Measurements from ENCODE around the gene PTBP3. TPM values are rescaled to one million over a fixed set of nuclear protein-coding genes. Genes with fewer than 3 reads are reported as not detected.
A peak's percentile ranks its signal among the peaks of the same experiment; 100 is the strongest.

The PTBP3 gene
- total and polyA plus RNA-seq, 2 of the 13 experiments (the other 11 are each of a cell fraction or from before 2014, with no cell fraction given), result 52.8 to 61.1 TPM

DNA sequence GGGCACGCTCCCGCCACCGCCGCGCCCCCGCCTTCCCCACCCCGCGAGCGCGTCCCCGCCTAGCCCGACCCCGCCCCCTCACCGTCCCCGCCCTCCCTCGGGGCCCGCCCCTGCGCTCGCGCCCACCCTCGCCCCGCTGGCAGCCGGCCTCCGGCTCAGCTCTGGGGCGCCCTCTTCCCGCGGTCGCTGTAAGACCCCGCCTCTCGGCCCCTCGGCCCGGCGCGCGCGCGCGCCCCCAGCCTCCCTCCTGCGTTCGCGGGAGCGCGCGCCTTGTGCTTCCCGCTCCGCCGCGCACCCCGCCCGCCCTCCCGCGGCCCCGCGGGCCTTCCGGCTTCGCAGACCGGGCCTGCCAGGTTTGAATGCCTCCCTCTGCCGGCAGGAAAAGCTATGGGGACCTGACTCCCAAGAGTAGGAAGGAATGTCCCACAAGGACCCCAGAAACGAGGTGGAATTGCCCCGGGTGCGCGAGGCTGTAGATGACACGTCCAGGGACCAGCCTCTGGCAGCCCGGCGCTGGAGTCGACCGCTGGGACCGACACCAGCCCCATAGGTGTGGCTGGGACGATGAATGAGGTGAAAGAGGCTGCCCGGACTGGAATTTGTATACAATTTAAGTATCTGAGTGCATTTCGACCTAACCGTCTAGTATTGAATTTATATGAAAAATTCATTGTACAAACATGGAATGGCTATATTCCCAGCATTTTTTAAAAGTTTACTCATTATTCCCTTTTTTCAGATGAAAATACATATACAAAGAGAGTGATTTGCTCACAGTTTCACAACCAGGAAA is 416 bp upstream of the PTBP3 start (continued):
- TF ChIP-seq SMC3 (IDR thresholded peaks at IDR 0.05; ENCODE audit: low read length) (peak; percentile 37; the same call in 1 of the 2 replicates), ZNF354B (CRISPR knock-in tag; IDR thresholded peaks at IDR 0.05) (no peak), ADNP (CRISPR knock-in tag; IDR thresholded peaks at IDR 0.05) (no peak), LCORL (IDR thresholded peaks at IDR 0.05) (no peak), LCORL (CRISPR knock-in tag; IDR thresholded peaks at IDR 0.05) (no peak), ARID3A (IDR thresholded peaks at IDR 0.05; ENCODE audit: low read depth, low read length) (peak; percentile 12; the same call in 1 of the 2 replicates), ZSCAN25 (CRISPR knock-in tag; IDR thresholded peaks at IDR 0.05) (no peak), ZSCAN29 (CRISPR knock-in tag; conservative IDR thresholded peaks at IDR 0.05) (no peak), CCDC6 (CRISPR knock-in tag; IDR thresholded peaks at IDR 0.05) (no peak), TARDBP (CRISPR knock-in tag; IDR thresholded peaks at IDR 0.05) (no peak), ZNF672 (CRISPR knock-in tag; IDR thresholded peaks at IDR 0.05) (no peak), PLSCR1 (CRISPR knock-in tag; IDR thresholded peaks at IDR 0.05; ENCODE audit: borderline replicate concordance) (no peak), SMAD1 (CRISPR knock-in tag; IDR thresholded peaks at IDR 0.05; ENCODE audit: borderline replicate concordance, low read depth) (no peak), LRRFIP1 (CRISPR knock-in tag; conservative IDR thresholded peaks at IDR 0.05) (no peak), ZBTB8A (CRISPR knock-in tag; IDR thresholded peaks at IDR 0.05; ENCODE audit: borderline replicate concordance, low read depth) (no peak), MXI1 (IDR thresholded peaks at IDR 0.05; ENCODE audit: borderline replicate concordance, low read depth, low read length) (peak; percentile 20; the same call in 1 of the 3 replicates)
- TF ChIP-seq, protein P1, sequence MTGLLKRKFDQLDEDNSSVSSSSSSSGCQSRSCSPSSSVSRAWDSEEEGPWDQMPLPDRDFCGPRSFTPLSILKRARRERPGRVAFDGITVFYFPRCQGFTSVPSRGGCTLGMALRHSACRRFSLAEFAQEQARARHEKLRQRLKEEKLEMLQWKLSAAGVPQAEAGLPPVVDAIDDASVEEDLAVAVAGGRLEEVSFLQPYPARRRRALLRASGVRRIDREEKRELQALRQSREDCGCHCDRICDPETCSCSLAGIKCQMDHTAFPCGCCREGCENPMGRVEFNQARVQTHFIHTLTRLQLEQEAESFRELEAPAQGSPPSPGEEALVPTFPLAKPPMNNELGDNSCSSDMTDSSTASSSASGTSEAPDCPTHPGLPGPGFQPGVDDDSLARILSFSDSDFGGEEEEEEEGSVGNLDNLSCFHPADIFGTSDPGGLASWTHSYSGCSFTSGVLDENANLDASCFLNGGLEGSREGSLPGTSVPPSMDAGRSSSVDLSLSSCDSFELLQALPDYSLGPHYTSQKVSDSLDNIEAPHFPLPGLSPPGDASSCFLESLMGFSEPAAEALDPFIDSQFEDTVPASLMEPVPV (CRISPR knock-in tag; IDR thresholded peaks at IDR 0.05), result no peak
